Ishikawa (cell line): ENCODE measurements around the gene OTUD5.

ENCODE experiments used
- CEBPB ChIP-seq: IDR thresholded peaks from 2 replicates; pipeline ENCODE4 v1.6.1; 2012
- CREB1 ChIP-seq: IDR thresholded peaks from 2 replicates; pipeline ENCODE4 v1.6.1; 2012; ENCODE audit warnings: low read depth
- EGR1 ChIP-seq: IDR thresholded peaks from 2 replicates; pipeline ENCODE4 v1.6.1; 2012
- EP300 ChIP-seq: IDR thresholded peaks from 2 replicates; pipeline ENCODE4 v1.6.1; 2012; ENCODE audit warnings: borderline replicate concordance
- TAF1 ChIP-seq: IDR thresholded peaks from 2 replicates; pipeline ENCODE4 v1.6.1; 2012; ENCODE audit warnings: low read depth, mild to moderate bottlenecking
- TF ChIP-seq, protein P1 (sequence below): IDR thresholded peaks from 2 replicates; pipeline ENCODE4 v1.6.1; 2012
- TF ChIP-seq, protein P2 (sequence below): IDR thresholded peaks from 2 replicates; pipeline ENCODE4 v1.6.1; 2012; ENCODE audit warnings: low read depth, mild to moderate bottlenecking

DNA sequence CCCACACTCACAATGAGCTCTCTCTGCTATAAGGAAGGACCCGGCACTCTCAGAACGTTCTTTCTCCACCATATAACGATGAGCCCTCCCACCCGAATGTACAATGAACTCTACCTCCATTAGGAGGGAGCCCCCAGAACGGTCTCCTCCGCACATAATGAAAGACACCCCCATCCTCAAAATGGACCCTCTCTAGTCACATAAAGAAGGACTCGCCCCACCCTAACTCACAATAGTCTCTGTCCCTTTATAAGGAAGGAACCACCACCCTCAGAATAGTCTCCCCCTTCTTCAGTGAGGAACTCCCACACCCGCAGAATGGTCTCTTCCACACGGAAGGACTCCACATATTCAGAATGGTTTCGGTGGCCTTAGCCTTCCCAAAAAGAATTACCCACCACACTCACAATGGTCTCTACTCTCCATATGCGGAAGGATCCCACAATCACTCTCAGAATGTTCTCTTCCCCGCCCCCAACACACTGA, 46.4 kb downstream of the OTUD5 start:
- TF ChIP-seq CEBPB (no peak), EP300 (no peak), TAF1 (no peak), CREB1 (no peak), EGR1 (no peak)
- TF ChIP-seq, protein P1, sequence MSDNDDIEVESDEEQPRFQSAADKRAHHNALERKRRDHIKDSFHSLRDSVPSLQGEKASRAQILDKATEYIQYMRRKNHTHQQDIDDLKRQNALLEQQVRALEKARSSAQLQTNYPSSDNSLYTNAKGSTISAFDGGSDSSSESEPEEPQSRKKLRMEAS, result no peak
- TF ChIP-seq, protein P2, sequence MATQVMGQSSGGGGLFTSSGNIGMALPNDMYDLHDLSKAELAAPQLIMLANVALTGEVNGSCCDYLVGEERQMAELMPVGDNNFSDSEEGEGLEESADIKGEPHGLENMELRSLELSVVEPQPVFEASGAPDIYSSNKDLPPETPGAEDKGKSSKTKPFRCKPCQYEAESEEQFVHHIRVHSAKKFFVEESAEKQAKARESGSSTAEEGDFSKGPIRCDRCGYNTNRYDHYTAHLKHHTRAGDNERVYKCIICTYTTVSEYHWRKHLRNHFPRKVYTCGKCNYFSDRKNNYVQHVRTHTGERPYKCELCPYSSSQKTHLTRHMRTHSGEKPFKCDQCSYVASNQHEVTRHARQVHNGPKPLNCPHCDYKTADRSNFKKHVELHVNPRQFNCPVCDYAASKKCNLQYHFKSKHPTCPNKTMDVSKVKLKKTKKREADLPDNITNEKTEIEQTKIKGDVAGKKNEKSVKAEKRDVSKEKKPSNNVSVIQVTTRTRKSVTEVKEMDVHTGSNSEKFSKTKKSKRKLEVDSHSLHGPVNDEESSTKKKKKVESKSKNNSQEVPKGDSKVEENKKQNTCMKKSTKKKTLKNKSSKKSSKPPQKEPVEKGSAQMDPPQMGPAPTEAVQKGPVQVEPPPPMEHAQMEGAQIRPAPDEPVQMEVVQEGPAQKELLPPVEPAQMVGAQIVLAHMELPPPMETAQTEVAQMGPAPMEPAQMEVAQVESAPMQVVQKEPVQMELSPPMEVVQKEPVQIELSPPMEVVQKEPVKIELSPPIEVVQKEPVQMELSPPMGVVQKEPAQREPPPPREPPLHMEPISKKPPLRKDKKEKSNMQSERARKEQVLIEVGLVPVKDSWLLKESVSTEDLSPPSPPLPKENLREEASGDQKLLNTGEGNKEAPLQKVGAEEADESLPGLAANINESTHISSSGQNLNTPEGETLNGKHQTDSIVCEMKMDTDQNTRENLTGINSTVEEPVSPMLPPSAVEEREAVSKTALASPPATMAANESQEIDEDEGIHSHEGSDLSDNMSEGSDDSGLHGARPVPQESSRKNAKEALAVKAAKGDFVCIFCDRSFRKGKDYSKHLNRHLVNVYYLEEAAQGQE, result no peak
